ENCODE measurements around the gene TTC28.
"Not testable (repeated sequence)": the region's sequence is repeated elsewhere in the genome, so short reads cannot be mapped to it uniquely, and the experiment has no call there.

Gene TTC28

DNA sequence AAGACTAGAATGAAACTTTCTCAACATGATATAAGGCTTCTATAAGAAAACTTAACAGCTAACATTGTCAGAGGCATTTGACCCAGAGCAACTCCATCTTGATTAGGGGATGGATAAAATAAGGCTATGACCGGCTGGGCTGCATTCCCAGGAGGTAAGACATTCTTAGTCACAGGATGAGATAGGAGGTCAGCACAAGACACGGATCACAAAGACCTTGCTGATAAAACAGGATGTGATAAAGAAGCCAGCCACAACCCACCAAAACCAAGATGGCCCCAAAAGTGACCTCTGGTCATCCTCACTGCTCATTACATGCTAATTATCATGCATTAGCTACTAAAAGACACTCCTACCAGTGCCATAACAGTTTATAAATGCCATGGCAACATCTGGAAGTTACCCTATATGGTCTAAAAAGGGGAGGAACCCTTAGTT is 135.2 kb downstream of the TTC28 start:
- H3K4me1 ChIP-seq (ENCODE audit: control insufficient read depth, insufficient read depth, low read length): peaks cover 5% of the 10 kb centered on the region
- no peaks in the 10 kb centered on the region for H3K27me3 ChIP-seq (ENCODE audit: control insufficient read depth, insufficient read depth, low read length)
- no peaks in the 10 kb centered on the region for H3K36me3 ChIP-seq (ENCODE audit: control insufficient read depth, insufficient read depth, low read length)
- H3K9me3 ChIP-seq (ENCODE audit: control insufficient read depth, insufficient read depth, low read length): no peaks in the 10 kb centered on the region
- no peak overlapping the region for H3K9ac ChIP-seq (ENCODE audit: low read depth, low read length)
- no peak overlapping the region for H3K4me3 ChIP-seq (ENCODE audit: low read depth, low read length)

GRCh38 chr22:28542980-28543621 is 136.5 kb downstream of the TTC28 start:
- no peaks in the 10 kb centered on the region for H3K36me3 ChIP-seq (ENCODE audit: control insufficient read depth, insufficient read depth, low read length)

GRCh38 chr22:28541137-28541536 is 138.5 kb downstream of the TTC28 start:
- H3K4me1 ChIP-seq (ENCODE audit: control insufficient read depth, insufficient read depth, low read length): peaks cover 5% of the 10 kb centered on the region
- H3K9ac ChIP-seq (ENCODE audit: low read depth, low read length): no peak overlapping the region
- no peaks in the 10 kb centered on the region for H3K9me3 ChIP-seq (ENCODE audit: control insufficient read depth, insufficient read depth, low read length)
- no peak overlapping the region for H3K4me3 ChIP-seq (ENCODE audit: low read depth, low read length)
- H3K36me3 ChIP-seq (ENCODE audit: control insufficient read depth, insufficient read depth, low read length): no peaks in the 10 kb centered on the region
- H3K27me3 ChIP-seq (ENCODE audit: control insufficient read depth, insufficient read depth, low read length): no peaks in the 10 kb centered on the region

More at GRCh38 chr22:28542980-28543621, 136.5 kb downstream of the TTC28 start:
- Histone ChIP-seq H3K4me3 (ENCODE audit: low read depth, low read length) (no peak overlapping the region), H3K4me1 (ENCODE audit: control insufficient read depth, insufficient read depth, low read length) (peaks cover 5% of the 10 kb centered on the region), H3K27me3 (ENCODE audit: control insufficient read depth, insufficient read depth, low read length) (no peaks in the 10 kb centered on the region), H3K9ac (ENCODE audit: low read depth, low read length) (no peak overlapping the region), H3K9me3 (ENCODE audit: control insufficient read depth, insufficient read depth, low read length) (no peaks in the 10 kb centered on the region)

DNA sequence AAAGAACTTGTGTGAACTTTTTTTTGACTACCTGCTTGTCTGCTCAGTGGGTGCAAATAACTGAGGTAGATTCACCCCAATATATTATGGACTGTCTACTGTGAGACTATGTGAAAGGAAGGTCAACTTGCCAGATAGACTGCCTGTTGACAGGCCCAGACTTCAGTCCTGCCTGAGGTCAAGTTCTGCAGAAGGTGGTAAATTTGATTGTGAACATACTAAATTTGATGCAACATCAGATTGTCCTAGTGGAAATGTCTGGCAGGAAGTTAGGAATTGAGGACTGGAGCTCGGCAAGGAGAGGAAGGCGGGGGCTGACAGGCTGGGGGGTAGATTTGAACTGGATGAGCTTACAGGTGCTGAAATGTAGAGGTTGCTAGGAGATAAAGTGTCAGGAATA is 140.7 kb downstream of the TTC28 start:
- Histone ChIP-seq H3K9ac (ENCODE audit: low read depth, low read length) (no peak overlapping the region), H3K27me3 (ENCODE audit: control insufficient read depth, insufficient read depth, low read length) (no peaks in the 10 kb centered on the region), H3K9me3 (ENCODE audit: control insufficient read depth, insufficient read depth, low read length) (no peaks in the 10 kb centered on the region), H3K4me1 (ENCODE audit: control insufficient read depth, insufficient read depth, low read length) (peaks cover 5% of the 10 kb centered on the region), H3K36me3 (ENCODE audit: control insufficient read depth, insufficient read depth, low read length) (no peaks in the 10 kb centered on the region), H3K4me3 (ENCODE audit: low read depth, low read length) (no peak overlapping the region)

- not testable (repeated sequence) for H3K9ac ChIP-seq (ENCODE audit: low read depth, low read length); H3K36me3 ChIP-seq (ENCODE audit: control insufficient read depth, insufficient read depth, low read length); H3K9me3 ChIP-seq (ENCODE audit: control insufficient read depth, insufficient read depth, low read length); H3K4me3 ChIP-seq (ENCODE audit: low read depth, low read length); H3K27me3 ChIP-seq (ENCODE audit: control insufficient read depth, insufficient read depth, low read length); H3K4me1 ChIP-seq (ENCODE audit: control insufficient read depth, insufficient read depth, low read length)
Observed at GRCh38 chr22:28530565-28530964, 149.1 kb downstream of the TTC28 start.

DNA sequence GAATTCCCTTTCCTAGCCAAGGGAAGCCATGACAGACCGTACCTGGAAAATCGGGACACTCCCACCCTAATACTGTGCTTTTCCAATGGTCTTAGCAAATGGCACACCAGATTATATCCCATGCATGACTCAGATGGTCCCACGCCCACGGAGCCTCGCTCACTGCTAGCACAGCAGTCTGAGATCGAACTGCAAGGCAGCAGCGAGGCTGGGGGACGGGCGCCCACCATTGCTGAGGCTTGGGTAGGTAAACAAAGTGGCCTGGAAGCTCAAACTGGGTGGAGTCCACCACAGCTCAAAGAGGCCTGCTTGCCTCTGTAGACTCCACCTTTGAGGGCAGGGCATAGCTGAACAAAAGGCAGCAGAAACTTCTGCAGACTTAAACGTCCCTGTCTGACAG is 150.5 kb downstream of the TTC28 start:
- H3K9me3 ChIP-seq (ENCODE audit: control insufficient read depth, insufficient read depth, low read length); H3K4me3 ChIP-seq (ENCODE audit: low read depth, low read length); H3K27me3 ChIP-seq (ENCODE audit: control insufficient read depth, insufficient read depth, low read length); H3K36me3 ChIP-seq (ENCODE audit: control insufficient read depth, insufficient read depth, low read length); H3K9ac ChIP-seq (ENCODE audit: low read depth, low read length); H3K4me1 ChIP-seq (ENCODE audit: control insufficient read depth, insufficient read depth, low read length): not testable (repeated sequence)

DNA sequence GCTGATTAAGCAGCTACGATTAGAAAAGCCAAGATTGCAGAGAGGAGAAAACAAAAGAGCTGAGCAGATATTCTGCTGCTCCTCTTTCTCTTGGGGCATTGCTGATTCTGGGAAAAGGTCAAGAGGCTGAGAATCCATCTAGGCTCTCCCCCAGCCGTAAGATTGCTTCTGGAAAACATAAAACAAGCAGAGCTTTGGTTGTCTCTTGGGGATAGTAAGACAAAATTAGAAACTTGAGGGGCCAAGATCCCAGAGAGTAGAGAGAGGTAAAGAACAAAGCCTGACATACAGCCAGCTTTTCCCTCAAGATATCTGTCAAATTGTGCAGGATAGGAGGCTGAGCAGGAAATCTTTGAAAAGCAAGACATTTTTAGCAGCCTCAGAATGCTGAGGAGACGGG is 158.2 kb downstream of the TTC28 start:
- Histone ChIP-seq H3K9me3 (ENCODE audit: control insufficient read depth, insufficient read depth, low read length) (no peaks in the 10 kb centered on the region), H3K36me3 (ENCODE audit: control insufficient read depth, insufficient read depth, low read length) (no peaks in the 10 kb centered on the region), H3K4me1 (ENCODE audit: control insufficient read depth, insufficient read depth, low read length) (no peaks in the 10 kb centered on the region), H3K27me3 (ENCODE audit: control insufficient read depth, insufficient read depth, low read length) (no peaks in the 10 kb centered on the region), H3K4me3 (ENCODE audit: low read depth, low read length) (no peak overlapping the region), H3K9ac (ENCODE audit: low read depth, low read length) (no peak overlapping the region)

DNA sequence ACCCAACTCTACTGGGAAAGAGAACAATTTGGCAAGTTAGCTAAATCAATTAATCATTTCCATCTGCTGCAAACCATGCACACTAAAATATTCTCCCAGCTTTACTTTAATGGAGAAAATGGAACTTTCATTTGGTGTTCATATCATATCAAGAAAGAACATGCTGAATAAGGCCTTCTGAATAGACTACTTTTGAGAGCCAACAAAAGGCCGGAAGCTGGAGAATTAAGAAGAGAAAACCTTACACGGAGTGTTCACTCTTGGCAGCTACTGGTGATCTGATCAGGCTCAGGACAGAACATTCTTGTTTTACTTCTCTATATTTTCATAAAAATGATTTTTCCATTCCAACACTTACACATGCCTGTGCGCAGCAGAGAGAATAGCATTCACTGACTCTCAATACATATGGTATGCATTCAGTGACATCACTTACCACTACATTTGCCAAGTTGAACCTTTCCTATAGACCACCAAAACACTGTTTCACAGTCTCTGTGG is 165.3 kb downstream of the TTC28 start:
- no peaks in the 10 kb centered on the region for H3K4me1 ChIP-seq (ENCODE audit: control insufficient read depth, insufficient read depth, low read length)
- no peaks in the 10 kb centered on the region for H3K9me3 ChIP-seq (ENCODE audit: control insufficient read depth, insufficient read depth, low read length)
- no peak overlapping the region for H3K9ac ChIP-seq (ENCODE audit: low read depth, low read length)
- no peak overlapping the region for H3K4me3 ChIP-seq (ENCODE audit: low read depth, low read length)
- no peaks in the 10 kb centered on the region for H3K36me3 ChIP-seq (ENCODE audit: control insufficient read depth, insufficient read depth, low read length)
- H3K27me3 ChIP-seq (ENCODE audit: control insufficient read depth, insufficient read depth, low read length): no peaks in the 10 kb centered on the region

DNA sequence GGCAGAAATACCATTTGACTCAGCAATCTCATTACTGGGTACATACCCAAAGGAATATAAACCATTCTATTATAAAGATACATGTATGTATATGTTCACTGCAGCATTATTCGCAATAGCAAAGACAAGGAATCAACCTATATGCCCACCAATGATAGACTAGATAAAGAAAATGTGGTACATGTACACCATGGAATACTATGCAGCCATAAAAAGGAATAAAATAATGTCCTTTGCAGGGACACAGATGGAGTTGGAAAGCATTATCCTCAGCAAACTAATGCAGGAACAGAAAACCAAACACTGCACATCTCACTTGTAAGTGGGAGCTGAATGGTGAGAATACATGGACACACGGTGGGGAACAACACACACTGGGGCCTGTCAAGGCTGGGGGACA is 167.3 kb downstream of the TTC28 start:
- not testable (repeated sequence) for H3K9me3 ChIP-seq (ENCODE audit: control insufficient read depth, insufficient read depth, low read length); H3K27me3 ChIP-seq (ENCODE audit: control insufficient read depth, insufficient read depth, low read length); H3K4me1 ChIP-seq (ENCODE audit: control insufficient read depth, insufficient read depth, low read length); H3K4me3 ChIP-seq (ENCODE audit: low read depth, low read length); H3K9ac ChIP-seq (ENCODE audit: low read depth, low read length); H3K36me3 ChIP-seq (ENCODE audit: control insufficient read depth, insufficient read depth, low read length)

- Histone ChIP-seq H3K9me3 (ENCODE audit: control insufficient read depth, insufficient read depth, low read length) (no peaks in the 10 kb centered on the region), H3K4me1 (ENCODE audit: control insufficient read depth, insufficient read depth, low read length) (no peaks in the 10 kb centered on the region), H3K36me3 (ENCODE audit: control insufficient read depth, insufficient read depth, low read length) (no peaks in the 10 kb centered on the region), H3K4me3 (ENCODE audit: low read depth, low read length) (no peak overlapping the region), H3K27me3 (ENCODE audit: control insufficient read depth, insufficient read depth, low read length) (no peaks in the 10 kb centered on the region), H3K9ac (ENCODE audit: low read depth, low read length) (no peak overlapping the region)
Observed at GRCh38 chr22:28507896-28508295, 171.7 kb downstream of the TTC28 start.

DNA sequence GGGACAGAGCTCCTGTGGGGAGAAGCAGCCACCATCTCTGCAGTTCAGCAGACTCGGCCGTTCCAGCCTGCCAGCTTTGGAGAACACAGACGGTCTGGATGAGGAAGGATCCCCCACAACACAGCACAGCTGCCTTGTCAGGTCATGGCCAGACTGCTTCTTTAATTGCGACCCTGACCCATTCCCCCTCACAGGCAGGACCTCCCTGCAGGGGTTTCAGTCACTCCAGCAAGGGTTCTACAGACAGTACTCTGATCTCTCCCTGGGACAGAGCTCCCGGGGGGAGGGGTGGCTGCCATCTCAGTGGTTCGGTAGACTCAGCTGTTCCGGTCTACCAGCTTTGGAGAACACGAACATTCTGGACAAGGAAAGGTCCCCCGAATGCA is 173.5 kb downstream of the TTC28 start:
- H3K9ac ChIP-seq (ENCODE audit: low read depth, low read length): no peak overlapping the region
- no peaks in the 10 kb centered on the region for H3K27me3 ChIP-seq (ENCODE audit: control insufficient read depth, insufficient read depth, low read length)
- H3K4me3 ChIP-seq (ENCODE audit: low read depth, low read length): no peak overlapping the region

DNA sequence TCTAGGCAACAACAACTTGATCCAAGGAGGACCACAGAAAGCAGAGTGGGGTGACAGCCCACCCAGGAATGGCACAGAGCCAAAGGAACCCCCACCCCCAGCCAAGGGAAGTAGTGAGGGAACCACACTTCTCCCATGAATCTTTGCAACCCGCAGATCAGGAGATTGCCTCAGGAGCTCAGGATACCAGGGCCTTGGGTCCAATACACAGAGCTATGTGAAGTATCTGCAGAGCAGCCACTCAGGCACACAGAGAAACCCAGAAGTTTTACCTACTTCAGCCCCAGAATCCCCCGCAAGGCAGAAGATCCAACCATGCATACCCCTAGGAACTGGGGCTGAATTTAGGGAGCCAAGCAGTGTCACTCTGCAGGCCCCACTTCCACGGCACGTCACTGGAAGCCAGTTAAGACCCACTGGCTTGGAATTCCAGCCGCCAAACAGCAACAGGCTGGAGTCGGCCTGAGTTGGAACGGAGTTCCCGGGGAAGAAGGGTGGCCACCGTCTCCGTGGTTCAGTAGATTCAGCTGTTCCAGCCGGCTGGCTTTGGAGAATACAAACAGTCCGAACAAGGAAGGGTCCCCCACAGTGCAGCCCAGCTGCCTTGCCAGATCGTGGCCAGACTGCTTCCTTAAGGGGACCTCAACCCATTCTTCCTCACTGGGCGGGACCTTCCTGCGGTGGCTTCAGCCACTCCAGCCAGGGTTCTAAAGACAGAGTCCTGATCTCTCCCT is 174.1 kb downstream of the TTC28 start:
- H3K9ac ChIP-seq (ENCODE audit: low read depth, low read length): no peak overlapping the region

More for the DNA sequence above, 173.5 kb downstream of the TTC28 start:
- Histone ChIP-seq H3K9me3 (ENCODE audit: control insufficient read depth, insufficient read depth, low read length) (no peaks in the 10 kb centered on the region), H3K4me1 (ENCODE audit: control insufficient read depth, insufficient read depth, low read length) (no peaks in the 10 kb centered on the region), H3K36me3 (ENCODE audit: control insufficient read depth, insufficient read depth, low read length) (no peaks in the 10 kb centered on the region)

More for the DNA sequence above, 174.1 kb downstream of the TTC28 start:
- Histone ChIP-seq H3K36me3 (ENCODE audit: control insufficient read depth, insufficient read depth, low read length) (no peaks in the 10 kb centered on the region), H3K4me3 (ENCODE audit: low read depth, low read length) (no peak overlapping the region), H3K27me3 (ENCODE audit: control insufficient read depth, insufficient read depth, low read length) (no peaks in the 10 kb centered on the region), H3K9me3 (ENCODE audit: control insufficient read depth, insufficient read depth, low read length) (no peaks in the 10 kb centered on the region), H3K4me1 (ENCODE audit: control insufficient read depth, insufficient read depth, low read length) (no peaks in the 10 kb centered on the region)
